Suprapubic skin (tissue), 3 donors: ENCODE measurements around the gene FLAD1.

ENCODE experiments used
- EP300 ChIP-seq: sonication (generic); formaldehyde crosslinking; IDR thresholded peaks from one replicate; pipeline ENCODE4 v1.6.1; 2017; ENCODE audit warnings: antibody characterized with exemption
- TF ChIP-seq, protein P1 (sequence below), 2 donors: fragments of 200-600 bp in 1 of 2; fragments of 450-650 bp in 1 of 2; sonication (generic) in 1 of 2; IDR thresholded peaks; one replicate each; pipeline ENCODE4 v1.5.1; 2016 to 2019; ENCODE audit warnings: antibody characterized with exemption in 2 of 2, mild to moderate bottlenecking in 1 of 2, moderate library complexity in 1 of 2

DNA sequence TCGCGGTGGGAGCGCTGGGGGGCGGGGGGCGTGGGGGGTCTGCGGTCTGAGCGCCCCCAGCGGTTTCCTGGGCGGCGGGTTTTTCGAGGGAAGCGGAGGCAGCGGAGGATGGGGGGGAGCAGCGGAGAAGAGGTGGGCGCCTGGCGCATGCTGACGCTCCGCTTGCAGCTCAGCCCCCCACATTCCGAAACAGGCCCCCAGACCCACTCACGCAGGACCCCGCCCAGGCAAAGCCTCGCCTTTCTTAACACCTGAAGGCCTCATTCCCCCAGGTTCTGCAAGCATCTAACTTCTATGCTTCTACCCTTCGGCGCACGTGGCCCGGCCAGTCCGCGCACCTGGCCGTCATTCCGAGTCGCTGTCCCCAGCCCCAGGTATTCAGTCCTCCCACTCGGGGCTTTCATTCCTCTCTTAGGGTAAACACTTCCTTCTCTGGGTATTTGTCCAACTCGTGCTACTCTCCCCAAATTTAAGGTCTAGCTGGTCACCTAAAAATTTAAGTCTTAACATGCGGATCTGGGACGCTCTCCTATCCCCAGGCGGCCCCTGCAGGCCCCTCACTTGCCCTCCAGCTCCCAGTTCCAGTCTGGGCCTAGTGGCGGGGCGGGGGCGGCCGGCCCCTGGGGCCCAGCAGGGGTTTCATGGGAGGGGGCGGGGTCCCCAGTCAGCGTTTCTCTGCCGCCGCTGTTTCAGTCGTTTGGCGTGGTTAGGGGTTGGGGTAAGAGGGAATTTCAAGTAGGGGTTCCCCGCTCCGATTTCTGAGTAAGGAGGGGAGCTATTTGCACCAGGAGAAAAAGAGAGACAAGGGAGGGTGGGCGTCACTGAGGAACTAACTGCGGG is 16.6 kb downstream of the FLAD1 start:
- TF ChIP-seq, protein P1, sequence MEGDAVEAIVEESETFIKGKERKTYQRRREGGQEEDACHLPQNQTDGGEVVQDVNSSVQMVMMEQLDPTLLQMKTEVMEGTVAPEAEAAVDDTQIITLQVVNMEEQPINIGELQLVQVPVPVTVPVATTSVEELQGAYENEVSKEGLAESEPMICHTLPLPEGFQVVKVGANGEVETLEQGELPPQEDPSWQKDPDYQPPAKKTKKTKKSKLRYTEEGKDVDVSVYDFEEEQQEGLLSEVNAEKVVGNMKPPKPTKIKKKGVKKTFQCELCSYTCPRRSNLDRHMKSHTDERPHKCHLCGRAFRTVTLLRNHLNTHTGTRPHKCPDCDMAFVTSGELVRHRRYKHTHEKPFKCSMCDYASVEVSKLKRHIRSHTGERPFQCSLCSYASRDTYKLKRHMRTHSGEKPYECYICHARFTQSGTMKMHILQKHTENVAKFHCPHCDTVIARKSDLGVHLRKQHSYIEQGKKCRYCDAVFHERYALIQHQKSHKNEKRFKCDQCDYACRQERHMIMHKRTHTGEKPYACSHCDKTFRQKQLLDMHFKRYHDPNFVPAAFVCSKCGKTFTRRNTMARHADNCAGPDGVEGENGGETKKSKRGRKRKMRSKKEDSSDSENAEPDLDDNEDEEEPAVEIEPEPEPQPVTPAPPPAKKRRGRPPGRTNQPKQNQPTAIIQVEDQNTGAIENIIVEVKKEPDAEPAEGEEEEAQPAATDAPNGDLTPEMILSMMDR (IDR thresholded peaks at IDR 0.05): no peak
- TF ChIP-seq EP300: no peak
